Measurements from ENCODE around the gene SLC23A1.
"Not testable (repeated sequence)": the region's sequence is repeated elsewhere in the genome, so short reads cannot be mapped to it uniquely, and the experiment has no call there.

The SLC23A1 gene

GRCh38 chr5:139368613-139369012 is 14.5 kb downstream of the SLC23A1 start:
- no peak for DNase-seq

GRCh38 chr5:139364466-139364865 is 18.6 kb downstream of the SLC23A1 start:
- DNase-seq = no peak

DNA sequence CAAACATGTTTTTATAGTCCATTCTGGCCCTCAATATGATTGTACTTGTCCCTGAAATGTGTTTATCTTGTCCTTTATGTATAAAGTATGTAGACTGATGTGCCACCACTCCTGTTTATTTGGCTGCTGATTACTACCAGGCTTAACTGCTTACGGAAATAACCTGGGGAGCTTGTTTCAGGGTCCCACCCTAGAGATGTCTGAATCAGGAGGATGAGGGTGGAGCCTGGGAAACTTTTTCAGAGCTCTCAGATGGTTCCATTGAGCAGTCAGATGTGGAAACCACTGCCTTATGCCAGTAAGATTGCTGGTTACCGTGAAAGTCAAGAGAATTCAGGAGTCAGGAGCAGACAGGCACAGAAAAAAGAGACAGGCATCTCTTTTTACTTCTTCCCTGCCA is 19.2 kb downstream of the SLC23A1 start:
- no peak for DNase-seq

- DNase-seq = no peak
Observed at GRCh38 chr5:139361835-139362429, 21.2 kb downstream of the SLC23A1 start.

DNA sequence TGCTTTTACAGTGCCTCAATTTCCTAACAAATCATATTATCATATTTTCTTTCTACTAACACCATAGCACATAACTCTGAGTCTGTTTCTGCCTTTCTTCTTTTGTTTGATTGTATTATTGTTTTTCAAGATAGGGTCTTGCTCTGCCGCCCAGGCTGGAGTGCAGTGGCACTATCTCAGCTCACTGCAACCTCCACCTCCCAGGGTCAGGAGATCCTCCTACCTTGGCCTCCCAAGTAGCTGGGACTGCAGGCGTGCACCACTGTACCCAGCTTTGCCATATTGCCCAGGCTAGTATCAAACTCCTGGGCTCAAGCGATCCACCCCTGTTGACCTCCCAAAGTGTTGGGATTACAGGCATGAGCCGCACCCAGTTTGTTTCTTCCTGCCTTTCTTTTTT is 22.7 kb downstream of the SLC23A1 start:
- no peak for DNase-seq

- no peak for DNase-seq
Observed at GRCh38 chr5:139358064-139358463, 25.0 kb downstream of the SLC23A1 start.

DNA sequence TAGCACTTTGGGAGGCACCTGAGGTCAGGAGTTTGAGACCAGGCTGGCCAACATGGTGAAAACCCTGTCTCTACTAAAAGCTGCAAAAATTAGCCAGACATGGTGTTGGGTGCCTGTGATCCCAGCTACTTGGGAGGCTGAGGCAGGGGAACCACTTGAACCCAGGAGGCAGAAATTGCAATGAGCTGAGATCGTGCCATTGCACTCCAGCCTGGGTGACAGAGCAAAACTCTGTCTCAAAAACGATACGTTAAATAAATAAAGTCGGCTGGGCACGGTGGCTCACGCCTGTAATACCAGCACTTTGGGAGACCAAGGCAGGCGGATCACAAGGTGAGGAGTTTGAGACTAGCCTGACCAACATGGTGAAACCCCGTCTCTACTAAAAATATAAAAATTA is 27.2 kb downstream of the SLC23A1 start:
- not testable (repeated sequence) for DNase-seq

GRCh38 chr5:139354186-139354585 is 28.9 kb downstream of the SLC23A1 start:
- no peak for DNase-seq

DNA sequence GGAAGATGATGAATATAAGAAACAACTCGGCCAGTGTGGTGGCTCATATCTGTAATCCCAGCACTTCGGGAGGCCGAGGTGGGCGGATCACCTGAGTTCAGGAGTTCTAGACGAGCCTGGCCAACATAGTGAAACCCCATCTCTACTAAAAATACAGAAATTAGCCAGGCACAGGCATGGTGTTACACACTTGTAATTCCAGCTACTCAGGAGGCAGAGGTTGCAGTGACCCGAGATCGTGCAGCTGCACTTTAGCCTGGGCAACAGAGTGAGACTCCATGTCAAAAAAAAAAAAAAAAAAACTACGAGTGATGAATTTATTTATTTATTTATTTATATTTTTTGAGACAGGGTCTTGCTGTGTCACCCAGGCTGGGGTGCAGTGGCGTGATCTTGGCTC is 35.2 kb downstream of the SLC23A1 start:
- not testable (repeated sequence) for DNase-seq

DNA sequence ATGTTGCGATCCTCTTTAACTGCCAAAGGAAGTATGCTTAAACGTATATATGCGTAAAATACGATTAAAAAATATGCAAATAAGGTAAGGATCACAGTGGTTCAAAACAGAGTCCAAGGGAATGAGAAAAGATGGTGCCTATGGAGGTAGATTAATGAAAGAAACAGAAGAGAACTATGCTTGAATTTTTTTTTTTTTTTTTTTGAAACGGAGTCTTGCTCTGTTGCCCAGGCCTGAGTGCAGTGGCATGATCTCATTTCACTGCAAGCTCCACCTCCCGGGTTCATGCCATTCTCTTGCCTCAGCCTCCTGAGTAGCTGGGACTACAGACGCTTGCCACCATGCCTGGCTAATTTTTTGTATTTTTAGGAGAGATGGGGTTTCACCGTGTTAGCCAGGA is 37.7 kb downstream of the SLC23A1 start:
- DNase-seq = not testable (repeated sequence)

GRCh38 chr5:139344177-139344576 is 38.9 kb downstream of the SLC23A1 start:
- DNase-seq = no peak

DNA sequence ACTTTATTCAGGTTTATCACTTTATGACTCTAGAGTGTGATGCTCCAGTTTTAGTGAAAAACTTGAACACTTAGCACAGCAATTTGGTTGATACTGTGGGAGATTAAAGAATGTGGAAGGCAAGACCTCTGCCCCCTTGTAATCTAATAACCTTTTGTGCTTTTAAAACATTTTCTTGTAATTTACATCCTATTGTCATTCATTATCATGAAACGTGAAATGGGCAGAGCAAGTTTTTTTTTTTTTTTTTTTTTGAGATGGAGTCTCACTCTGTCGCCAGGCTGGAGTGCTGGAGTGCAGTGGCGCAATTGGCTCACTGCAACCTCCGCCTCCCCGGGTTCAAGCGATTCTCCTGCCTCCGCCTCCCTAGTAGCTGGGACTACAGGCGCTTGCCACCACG is 39.6 kb downstream of the SLC23A1 start:
- DNase-seq = no peak

- no peak for DNase-seq
Observed at GRCh38 chr5:139342423-139342723, 40.7 kb downstream of the SLC23A1 start.

DNA sequence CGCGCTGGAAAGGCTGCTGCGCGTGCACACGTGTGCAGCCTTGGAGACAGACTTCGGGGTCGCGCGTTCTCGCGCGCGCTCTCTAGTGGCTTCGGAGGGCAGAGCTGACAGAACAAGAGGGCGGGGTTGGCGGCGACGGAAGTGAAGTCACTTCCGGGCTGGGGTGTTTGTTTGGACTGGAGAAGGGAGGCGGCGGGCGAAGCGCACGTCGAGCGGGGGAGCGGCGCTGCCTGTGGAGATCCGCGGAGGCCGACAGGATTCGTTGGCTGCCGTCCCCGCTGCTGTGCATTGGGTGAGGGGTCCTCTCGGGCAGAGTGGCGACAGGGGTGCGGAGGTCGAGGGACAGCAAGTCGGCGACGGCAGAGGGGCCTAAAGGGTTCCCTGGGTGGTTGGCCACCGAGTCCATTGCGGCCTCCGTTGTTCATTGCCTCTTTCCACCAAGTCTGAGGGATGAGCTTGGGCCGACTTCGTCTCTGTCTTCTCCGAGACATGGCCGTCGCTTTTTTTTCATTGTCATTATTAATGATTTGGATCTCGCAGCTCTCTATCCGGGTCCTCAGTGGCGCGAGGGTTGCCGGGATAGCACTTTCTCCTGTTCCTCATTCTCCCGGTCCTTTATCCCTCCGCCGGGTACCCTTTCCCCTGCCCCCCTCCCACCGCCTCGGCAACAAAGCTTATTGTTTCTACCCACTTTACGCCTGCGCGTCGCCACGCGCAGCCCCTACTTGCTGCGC is 41.2 kb downstream of the SLC23A1 start, which contains the start of gene PAIP2:
TSS of gene PAIP2 (plus strand) at position 166 of the 734 bp plus-strand sequence. CDS start 21,931 bp downstream, outside the sequence.
- DNase-seq = peak; percentile 93

DNA sequence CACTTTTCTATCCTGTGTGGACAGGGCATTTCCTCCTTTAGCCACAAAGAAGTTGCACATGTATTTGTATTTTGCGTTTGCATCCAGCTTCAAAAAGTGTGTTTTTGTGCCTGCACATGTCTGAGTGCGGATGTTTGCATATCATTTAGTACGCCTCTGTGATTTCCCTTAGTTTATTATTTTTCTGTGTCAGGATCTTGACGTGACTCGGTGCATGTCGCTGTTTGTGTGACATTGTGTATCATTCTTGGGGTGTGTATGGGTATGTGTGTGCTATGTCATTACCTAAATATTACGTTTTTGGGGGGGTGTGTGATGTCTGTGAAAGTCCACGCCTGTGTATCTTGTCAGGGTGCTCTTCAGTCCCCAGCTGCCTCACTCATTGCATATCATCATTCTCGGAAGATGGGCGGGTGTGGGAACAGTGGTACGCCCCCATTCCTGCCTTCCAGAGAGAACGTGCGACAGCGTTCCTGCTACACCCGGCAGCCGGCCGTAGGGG is 41.9 kb downstream of the SLC23A1 start:
- DNase-seq = no peak

DNA sequence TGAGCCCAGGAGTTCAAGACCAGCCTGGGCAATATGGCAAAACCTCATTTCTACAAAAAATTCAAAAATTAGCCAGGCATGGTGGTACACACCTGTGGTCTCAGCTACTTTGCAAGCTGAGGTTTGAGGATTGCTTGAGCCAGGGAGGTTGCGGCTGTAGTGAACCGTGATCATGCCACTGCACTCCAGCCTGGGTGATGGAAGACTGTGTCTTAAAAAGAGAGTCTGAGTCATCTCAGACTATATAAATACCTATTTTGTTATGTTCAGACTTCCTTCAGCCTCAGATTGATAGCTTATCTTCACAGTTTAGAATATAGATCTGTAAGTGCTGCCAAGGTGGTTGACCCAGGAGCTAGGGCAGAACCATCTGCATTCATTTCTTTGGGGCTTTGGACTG is 43.0 kb downstream of the SLC23A1 start:
- DNase-seq = no peak

DNA sequence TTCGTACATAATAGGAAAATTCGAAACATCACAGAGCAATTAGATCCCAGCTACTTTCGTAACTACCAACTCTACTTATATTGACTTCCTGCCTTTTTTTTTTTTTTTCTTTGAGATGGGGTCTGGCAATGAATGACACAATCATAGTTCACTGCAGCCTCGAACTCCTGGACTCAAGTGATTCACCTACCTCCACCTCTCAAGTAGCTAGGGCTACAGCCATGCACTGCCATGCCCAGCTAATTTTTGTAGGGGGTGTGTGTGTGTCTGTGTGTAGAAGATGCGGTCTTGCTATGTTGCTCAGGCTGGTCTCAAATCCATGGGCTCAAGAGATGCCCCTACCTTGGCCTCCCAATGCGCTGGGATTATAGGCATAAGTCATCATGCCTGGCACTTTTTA is 47.3 kb downstream of the SLC23A1 start:
- no peak for DNase-seq
